WTC11 (cell line): ENCODE data around the gene PRR33. TPM values are rescaled to one million over a fixed set of nuclear protein-coding genes. Genes with fewer than 3 reads are reported as not detected.

Experiments used
- ATAC-seq: fragments of 200-7000 bp; cut with Tn5 transposase; 2 replicates; pipeline ENCODE4 v1.10.0; 2021; ENCODE audit warnings: mild to moderate bottlenecking, moderate library complexity
- CTCF ChIA-PET: fragments of 300-600 bp; sonication (Branson Sonifier 250); formaldehyde crosslinking; loops from one replicate; lab custom pipeline; 2021; ENCODE audit warnings: antibody characterized with exemption; lab: Charles Lee
- POLR2A ChIA-PET: fragments of 350-600 bp; sonication (Branson Sonifier 250); formaldehyde crosslinking; loops from one replicate; lab custom pipeline; 2021; ENCODE audit warnings: antibody characterized with exemption; lab: Charles Lee
- DNase-seq: peaks from one replicate; pipeline ENCODE4 v3.0.0; 2021; ENCODE audit warnings: low spot score
- H3K27ac Mint-ChIP-seq: 2 replicates; pipeline ENCODE4 v1.8.0; 2021; ENCODE audit warnings: mixed read lengths
- H3K27me3 Mint-ChIP-seq: 2 replicates; pipeline ENCODE4 v1.8.0; 2021; ENCODE audit warnings: low read depth, mild to moderate bottlenecking, moderate library complexity, mixed read lengths
- H3K36me3 Mint-ChIP-seq: 2 replicates; pipeline ENCODE4 v1.8.0; 2021; ENCODE audit warnings: mixed read lengths
- H3K4me1 Mint-ChIP-seq: 2 replicates; pipeline ENCODE4 v1.8.0; 2022; ENCODE audit warnings: mixed read lengths
- H3K4me3 Mint-ChIP-seq: 2 replicates; pipeline ENCODE4 v1.8.0; 2021; ENCODE audit warnings: mild to moderate bottlenecking, moderate library complexity, mixed read lengths
- H3K9me3 Mint-ChIP-seq: 2 replicates; pipeline ENCODE4 v1.8.0; 2021; ENCODE audit warnings: mixed read lengths
- ATF1 ChIP-seq: sonication (generic); formaldehyde crosslinking; IDR thresholded peaks from 2 replicates; pipeline ENCODE4 v1.8.1; 2023; ENCODE audit warnings: mild to moderate bottlenecking, moderate library complexity, missing genetic modification reagents
- ATF3 ChIP-seq: sonication (generic); formaldehyde crosslinking; conservative IDR thresholded peaks from 2 replicates; pipeline ENCODE4 v1.8.1; 2022; ENCODE audit warnings: mild to moderate bottlenecking, missing genetic modification reagents
- E2F5 ChIP-seq: sonication (generic); formaldehyde crosslinking; IDR thresholded peaks from 2 replicates; pipeline ENCODE4 v1.8.1; 2022; ENCODE audit warnings: mild to moderate bottlenecking, moderate library complexity, missing genetic modification reagents
- ERG ChIP-seq: fragments of 250-450 bp; sonication (Bioruptor Pico); IDR thresholded peaks from 2 replicates; pipeline ENCODE4 v1.8.0; 2021; ENCODE audit warnings: mild to moderate bottlenecking
- ESRRA ChIP-seq: sonication (generic); formaldehyde crosslinking; IDR thresholded peaks from 2 replicates; pipeline ENCODE4 v1.8.1; 2022; ENCODE audit warnings: mild to moderate bottlenecking, missing genetic modification reagents, borderline replicate concordance
- ETV6 ChIP-seq: sonication (generic); formaldehyde crosslinking; IDR thresholded peaks from 2 replicates; pipeline ENCODE4 v1.8.1; 2022; ENCODE audit warnings: mild to moderate bottlenecking, missing genetic modification reagents
- FOXK1 ChIP-seq: sonication (generic); formaldehyde crosslinking; IDR thresholded peaks from 2 replicates; pipeline ENCODE4 v1.8.0; 2022; ENCODE audit warnings: mild to moderate bottlenecking, moderate library complexity, missing genetic modification reagents
- HMGXB4 ChIP-seq: sonication (generic); formaldehyde crosslinking; IDR thresholded peaks from 2 replicates; pipeline ENCODE4 v1.8.1; 2023; ENCODE audit warnings: mild to moderate bottlenecking, moderate library complexity, missing genetic modification reagents
- JUN ChIP-seq: sonication (generic); formaldehyde crosslinking; IDR thresholded peaks from 2 replicates; pipeline ENCODE4 v1.8.0; 2023; ENCODE audit warnings: mild to moderate bottlenecking, missing genetic modification reagents
- MXD4 ChIP-seq: fragments of 250-450 bp; sonication (Bioruptor Pico); IDR thresholded peaks from 2 replicates; pipeline ENCODE4 v1.8.0; 2021; ENCODE audit warnings: mild to moderate bottlenecking, moderate library complexity, borderline replicate concordance
- MYBL2 ChIP-seq: sonication (generic); formaldehyde crosslinking; IDR thresholded peaks from 2 replicates; pipeline ENCODE4 v1.8.1; 2023; ENCODE audit warnings: mild to moderate bottlenecking, moderate library complexity, missing genetic modification reagents
- NFATC4 ChIP-seq: fragments of 250-450 bp; sonication (Bioruptor Pico); IDR thresholded peaks from 2 replicates; pipeline ENCODE4 v1.9.0; 2021; ENCODE audit warnings: mild to moderate bottlenecking
- NFE2L1 ChIP-seq: sonication (generic); formaldehyde crosslinking; IDR thresholded peaks from 2 replicates; pipeline ENCODE4 v1.8.1; 2023; ENCODE audit warnings: missing genetic modification reagents
- NFYB ChIP-seq: sonication (generic); formaldehyde crosslinking; conservative IDR thresholded peaks from 2 replicates; pipeline ENCODE4 v1.8.0; 2022; ENCODE audit warnings: low read depth, missing genetic modification reagents
- NR3C1 ChIP-seq: sonication (generic); formaldehyde crosslinking; conservative IDR thresholded peaks from 2 replicates; pipeline ENCODE4 v1.8.1; 2023; ENCODE audit warnings: low read depth, mild to moderate bottlenecking, missing genetic modification reagents
- PRDM15 ChIP-seq: sonication (generic); formaldehyde crosslinking; IDR thresholded peaks from 2 replicates; pipeline ENCODE4 v1.8.0; 2022; ENCODE audit warnings: missing genetic modification reagents
- PREB ChIP-seq: sonication (generic); formaldehyde crosslinking; IDR thresholded peaks from 2 replicates; pipeline ENCODE4 v1.8.1; 2022; ENCODE audit warnings: mild to moderate bottlenecking, missing genetic modification reagents, moderate library complexity, borderline replicate concordance
- ZNF263 ChIP-seq: sonication (generic); formaldehyde crosslinking; IDR thresholded peaks from 2 replicates; pipeline ENCODE4 v1.8.1; 2022; ENCODE audit warnings: low read depth, mild to moderate bottlenecking, moderate library complexity, missing genetic modification reagents
- ZNF416 ChIP-seq: fragments of 250-450 bp; sonication (Bioruptor Pico); IDR thresholded peaks from 2 replicates; pipeline ENCODE4 v1.9.0; 2021; ENCODE audit warnings: mild to moderate bottlenecking, inconsistent platforms
- ZNF425 ChIP-seq: fragments of 250-450 bp; sonication (Bioruptor Pico); conservative IDR thresholded peaks from 2 replicates; pipeline ENCODE4 v1.9.0; 2021; ENCODE audit warnings: mild to moderate bottlenecking
- total RNA-seq: library from RNA; stranded (reverse); gene quantifications from 3 replicates; pipeline ENCODE4 v1.2.3, GENCODE V29; 2021

PRR33 gene
- total RNA-seq, 1 experiment from 2014 or later, result not detected

- H3K4me3 Mint-ChIP-seq, result no peak overlapping the region
- H3K36me3 Mint-ChIP-seq, result no peaks in the 10 kb centered on the region
- H3K4me1 Mint-ChIP-seq, result no peaks in the 10 kb centered on the region
- TF ChIP-seq HMGXB4 (CRISPR knock-in tag), result no peak
- TF ChIP-seq E2F5 (CRISPR knock-in tag), result no peak
- TF ChIP-seq ESRRA, result no peak
- no peak for TF ChIP-seq ZNF263
- no peak for TF ChIP-seq ZNF416 (CRISPR knock-in tag)
- no peak for TF ChIP-seq NFE2L1
- TF ChIP-seq NFYB (CRISPR knock-in tag), result no peak
- TF ChIP-seq MYBL2 (CRISPR knock-in tag), result no peak
- no peak for TF ChIP-seq ZNF425 (CRISPR knock-in tag)
- no peak for TF ChIP-seq PRDM15 (CRISPR knock-in tag)
- TF ChIP-seq ATF3, result no peak
- TF ChIP-seq JUN (CRISPR knock-in tag), result no peak
- ATAC-seq (no peak), DNase-seq (no peak)
- no peak overlapping the region for H3K27ac Mint-ChIP-seq
- CTCF ChIA-PET, result interaction anchor here (0.6 kb wide), 1 partner anchor 48 kb away, joined by 4 read pairs; no protein-coding TSS in a partner anchor
- POLR2A ChIA-PET, result no interaction called here
- no peaks in the 10 kb centered on the region for H3K9me3 Mint-ChIP-seq
- no peaks in the 10 kb centered on the region; the same call in 1 of the 2 replicates for H3K27me3 Mint-ChIP-seq
Observed at GRCh38 chr11:1924646-1925372, 33.1 kb upstream of the PRR33 start.

- Mint-ChIP-seq H3K27me3 (no peaks in the 10 kb centered on the region; the same call in 1 of the 2 replicates), H3K27ac (no peak overlapping the region), H3K9me3 (no peaks in the 10 kb centered on the region), H3K4me1 (no peaks in the 10 kb centered on the region), H3K4me3 (no peak overlapping the region), H3K36me3 (no peaks in the 10 kb centered on the region)
- TF ChIP-seq FOXK1 (CRISPR knock-in tag) (no peak), JUN (CRISPR knock-in tag) (no peak), NR3C1 (CRISPR knock-in tag) (no peak), MYBL2 (CRISPR knock-in tag) (no peak), PREB (CRISPR knock-in tag) (no peak), NFATC4 (CRISPR knock-in tag) (no peak), ETV6 (no peak), ATF1 (CRISPR knock-in tag) (no peak), ERG (CRISPR knock-in tag) (no peak), MXD4 (CRISPR knock-in tag) (no peak)
- CTCF ChIA-PET, result interaction anchor here (0.7 kb wide), 1 partner anchor 42 kb away, joined by 3 read pairs; no protein-coding TSS in a partner anchor
- DNase-seq (no peak), ATAC-seq (no peak)
- POLR2A ChIA-PET, result no interaction called here
Observed at GRCh38 chr11:1924181-1924580, 32.5 kb upstream of the PRR33 start.
